22Rv1 (cell line): ENCODE measurements around the gene MRPL24.

Experiments used
- H3K27ac ChIP-seq: fragments of 450-650 bp; 2 replicates; pipeline ENCODE4 v1.5.1; 2017
- ZFX ChIP-seq: fragments of 450-650 bp; IDR thresholded peaks from 2 replicates; pipeline ENCODE4 v1.6.1; 2017; ENCODE audit warnings: antibody characterized with exemption, borderline replicate concordance
- TF ChIP-seq, protein P1 (sequence below): fragments of 450-650 bp; IDR thresholded peaks from 2 replicates; pipeline ENCODE4 v1.5.1; 2017; ENCODE audit warnings: mild to moderate bottlenecking

Gene MRPL24

GRCh38 chr1:156740741-156741480 is at the start of gene MRPL24:
TSS of gene MRPL24 (minus strand) at chr1:156741088. CDS start at chr1:156738704, 2,384 bp downstream.
- TF ChIP-seq ZFX, result no peak
- TF ChIP-seq, protein P1, sequence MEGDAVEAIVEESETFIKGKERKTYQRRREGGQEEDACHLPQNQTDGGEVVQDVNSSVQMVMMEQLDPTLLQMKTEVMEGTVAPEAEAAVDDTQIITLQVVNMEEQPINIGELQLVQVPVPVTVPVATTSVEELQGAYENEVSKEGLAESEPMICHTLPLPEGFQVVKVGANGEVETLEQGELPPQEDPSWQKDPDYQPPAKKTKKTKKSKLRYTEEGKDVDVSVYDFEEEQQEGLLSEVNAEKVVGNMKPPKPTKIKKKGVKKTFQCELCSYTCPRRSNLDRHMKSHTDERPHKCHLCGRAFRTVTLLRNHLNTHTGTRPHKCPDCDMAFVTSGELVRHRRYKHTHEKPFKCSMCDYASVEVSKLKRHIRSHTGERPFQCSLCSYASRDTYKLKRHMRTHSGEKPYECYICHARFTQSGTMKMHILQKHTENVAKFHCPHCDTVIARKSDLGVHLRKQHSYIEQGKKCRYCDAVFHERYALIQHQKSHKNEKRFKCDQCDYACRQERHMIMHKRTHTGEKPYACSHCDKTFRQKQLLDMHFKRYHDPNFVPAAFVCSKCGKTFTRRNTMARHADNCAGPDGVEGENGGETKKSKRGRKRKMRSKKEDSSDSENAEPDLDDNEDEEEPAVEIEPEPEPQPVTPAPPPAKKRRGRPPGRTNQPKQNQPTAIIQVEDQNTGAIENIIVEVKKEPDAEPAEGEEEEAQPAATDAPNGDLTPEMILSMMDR, result no peak
- H3K27ac ChIP-seq, result peak within 1 kb of the TSS; percentile 92

- TF ChIP-seq, protein P1, result no peak
- TF ChIP-seq ZFX, result no peak
- H3K27ac ChIP-seq, result no peak overlapping the region
Measured at GRCh38 chr1:156789621-156790318, 48.9 kb upstream of the MRPL24 start.

DNA sequence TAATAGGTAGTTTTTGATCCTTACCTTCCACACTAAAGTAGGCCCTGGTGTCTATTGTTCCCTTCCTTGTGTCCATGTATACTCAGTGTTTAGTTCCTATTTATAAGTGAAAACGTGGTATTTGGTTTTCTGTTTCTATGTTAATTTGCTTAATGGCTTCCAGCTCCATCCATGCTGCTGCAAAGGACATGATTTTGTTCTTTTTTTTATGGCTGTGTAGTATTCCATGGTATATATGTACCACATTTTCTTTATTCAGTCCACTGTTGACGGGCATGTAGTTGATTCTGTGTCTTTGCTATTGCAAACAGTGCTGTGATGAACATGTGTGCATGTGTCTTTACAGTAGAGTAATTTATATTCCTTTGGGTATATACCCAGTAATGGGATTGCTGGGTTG is 47.2 kb upstream of the MRPL24 start:
- H3K27ac ChIP-seq, result no peak overlapping the region
- no peak for TF ChIP-seq ZFX
- TF ChIP-seq, protein P1, result no peak

DNA sequence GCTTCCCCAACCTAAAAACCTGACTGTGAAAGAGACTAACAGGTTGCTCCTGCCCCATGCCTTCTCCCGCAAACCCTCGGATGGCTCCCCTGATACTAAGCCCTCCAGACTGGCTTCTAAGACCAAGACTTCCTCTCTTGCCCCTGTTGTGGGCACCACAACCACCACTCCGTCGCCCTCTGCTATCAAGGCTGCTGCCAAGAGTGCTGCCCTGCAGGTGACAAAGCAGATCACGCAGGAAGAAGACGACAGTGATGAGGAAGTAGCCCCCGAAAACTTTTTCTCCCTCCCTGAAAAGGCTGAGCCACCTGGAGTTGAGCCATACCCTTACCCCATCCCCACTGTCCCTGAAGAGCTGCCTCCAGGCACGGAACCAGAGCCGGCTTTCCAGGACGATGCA is 45.8 kb upstream of the MRPL24 start:
- TF ChIP-seq, protein P1, result no peak
- TF ChIP-seq ZFX, result no peak
- no peak overlapping the region for H3K27ac ChIP-seq

DNA sequence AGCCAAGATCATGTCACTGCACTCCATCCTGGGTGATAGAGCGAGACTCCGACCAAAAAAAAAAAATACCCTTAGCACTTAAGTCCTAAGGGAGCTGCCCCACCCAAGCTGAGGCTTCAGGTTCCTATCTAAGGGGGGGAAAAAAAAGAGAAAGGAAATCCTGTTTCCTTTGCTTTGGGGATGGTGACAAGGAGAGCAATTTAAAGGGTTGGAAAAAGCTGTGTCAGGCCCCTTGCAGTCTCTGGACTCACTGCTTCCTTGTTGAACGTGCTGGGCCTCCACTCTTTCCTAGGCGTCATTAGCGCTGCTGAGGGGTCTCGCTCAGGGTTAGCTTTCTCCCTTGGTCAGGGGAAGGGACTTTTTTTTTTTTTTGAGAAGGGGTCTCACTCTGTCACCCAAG is 44.6 kb upstream of the MRPL24 start:
- TF ChIP-seq ZFX, result no peak
- TF ChIP-seq, protein P1, result no peak
- H3K27ac ChIP-seq, result no peak overlapping the region

DNA sequence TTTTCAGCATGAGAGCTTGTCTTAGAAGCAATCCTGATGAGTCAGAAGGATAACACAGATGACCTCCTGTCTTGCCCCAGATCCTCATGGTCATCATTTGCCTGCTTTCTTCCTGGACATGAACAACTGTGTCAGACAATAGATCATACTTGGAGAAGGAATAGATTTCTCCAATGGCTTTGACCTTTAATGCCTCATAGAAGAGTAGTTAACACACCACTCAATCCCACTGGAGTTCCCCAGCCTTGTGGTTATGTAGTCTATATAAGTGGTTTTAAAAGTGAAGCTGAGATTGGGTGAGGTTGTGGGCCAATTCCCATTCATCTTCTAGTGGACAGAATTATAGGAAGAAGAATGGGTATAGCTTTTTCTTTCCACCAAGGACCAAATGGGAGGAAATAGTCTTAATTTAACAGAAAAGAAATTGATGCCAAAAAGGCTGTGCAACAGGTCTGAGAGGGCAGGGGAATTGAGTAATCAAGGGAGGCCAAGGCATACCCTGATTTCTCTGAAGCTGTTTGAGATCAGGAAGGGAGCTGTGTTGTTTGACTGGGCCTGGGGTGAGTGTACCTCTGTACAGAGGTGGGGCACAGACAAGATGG is 40.8 kb upstream of the MRPL24 start:
- no peak overlapping the region for H3K27ac ChIP-seq
- TF ChIP-seq, protein P1, result no peak
- TF ChIP-seq ZFX, result no peak

DNA sequence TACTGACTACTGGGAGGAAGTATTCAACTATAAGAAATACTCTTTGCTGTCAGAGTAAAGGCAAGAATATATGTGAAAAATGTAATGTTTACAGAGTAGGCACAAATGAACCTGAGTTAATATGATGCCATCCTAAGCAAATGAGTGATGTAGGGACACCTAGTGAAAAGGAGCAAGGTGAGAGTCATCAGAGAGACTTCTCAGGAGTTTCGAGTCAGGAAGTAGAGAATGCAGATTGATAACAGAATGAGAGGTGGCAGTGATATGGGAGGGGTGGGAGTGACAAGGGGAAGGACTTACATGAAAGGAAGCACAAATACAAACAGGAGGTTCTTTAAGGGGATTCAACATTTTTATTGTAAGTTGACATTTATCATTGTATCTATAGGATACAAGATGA is 36.7 kb upstream of the MRPL24 start:
- TF ChIP-seq, protein P1, result no peak
- TF ChIP-seq ZFX, result no peak
- peak overlapping the region; percentile 7; the same call in 1 of the 2 replicates for H3K27ac ChIP-seq
